Cardiac muscle cell (in vitro differentiated cells and primary cell): Measurements from ENCODE around the gene PANX2. TPM values are rescaled to one million over a fixed set of nuclear protein-coding genes. Genes with fewer than 3 reads are reported as not detected.

Experiments used
- DNase-seq, 2 donors: peaks; one replicate each; pipeline versions ENCODE4 v3.0.0 to v3.0.0-alpha.2; 2010 to 2017; ENCODE audit warnings: low read depth in 1 of 2, low spot score in 1 of 2
- H3K27ac ChIP-seq: fragments of 200-600 bp; sonication (generic); 2 replicates; pipeline ENCODE4 v1.5.1; 2016
- H3K27me3 ChIP-seq: fragments of 200-600 bp; sonication (generic); 2 replicates; pipeline ENCODE4 v1.6.0; 2016; ENCODE audit warnings: control low read depth
- H3K36me3 ChIP-seq: fragments of 200-600 bp; sonication (generic); 2 replicates; pipeline ENCODE4 v1.5.1; 2016; ENCODE audit warnings: control low read depth
- H3K4me1 ChIP-seq: fragments of 200-600 bp; sonication (generic); 2 replicates; pipeline ENCODE4 v1.8.1; 2017; ENCODE audit warnings: low read depth, mild to moderate bottlenecking, mixed run types
- H3K4me3 ChIP-seq: fragments of 200-600 bp; sonication (generic); 2 replicates; pipeline ENCODE4 v1.5.1; 2016; ENCODE audit warnings: mild to moderate bottlenecking
- H3K9me3 ChIP-seq: fragments of 200-600 bp; sonication (generic); 2 replicates; pipeline ENCODE4 v1.5.1; 2017; ENCODE audit warnings: low read depth, mild to moderate bottlenecking, control low read depth
- CTCF ChIP-seq: IDR thresholded peaks from 2 replicates; pipeline ENCODE4 v1.5.1; 2012; ENCODE audit warnings: low read depth, mild to moderate bottlenecking, low read length
- polyA plus RNA-seq: library from polyadenylated mRNA; unstranded; fragments of >200 nt; fragmentation: Nextera tagmentation; extraction: Ambion mirVana; gene quantifications from 2 replicates; pipeline ENCODE4 v1.2.1, GENCODE V29; 2016
- total RNA-seq: library from RNA; depleted of rRNA; stranded (reverse); fragments of >200 nt; gene quantifications from 2 replicates; pipeline ENCODE4 v1.2.3, GENCODE V29; 2016

Gene PANX2
- total and polyA plus RNA-seq, 2 experiments from 2014 or later: 6.9 to 30.9 TPM

- TF ChIP-seq CTCF: no peak
- peak overlapping the region; percentile 55 for H3K4me3 ChIP-seq
- H3K27me3 ChIP-seq: no peaks in the 10 kb centered on the region
- peak overlapping the region; percentile 57 for H3K27ac ChIP-seq
- H3K4me1 ChIP-seq: peaks cover 38% of the 10 kb centered on the region
- DNase-seq: peak in 1 of 2 donors; percentile 18
- no peaks in the 10 kb centered on the region for H3K36me3 ChIP-seq
- no peaks in the 10 kb centered on the region for H3K9me3 ChIP-seq
These were observed 16.4 kb downstream of the PANX2 start for GRCh38 chr22:50186761-50187523.

GRCh38 chr22:50188356-50188755 lies 17.8 kb downstream of the PANX2 start:
- H3K4me1 ChIP-seq: peaks cover 38% of the 10 kb centered on the region
- H3K36me3 ChIP-seq: no peaks in the 10 kb centered on the region
- TF ChIP-seq CTCF: no peak
- no peak for DNase-seq
- H3K4me3 ChIP-seq: no peak overlapping the region
- H3K27ac ChIP-seq: peak overlapping the region; percentile 13
- H3K27me3 ChIP-seq: no peaks in the 10 kb centered on the region
- H3K9me3 ChIP-seq: no peaks in the 10 kb centered on the region

GRCh38 chr22:50189184-50189848 lies 18.8 kb downstream of the PANX2 start:
- no peak for DNase-seq
- TF ChIP-seq CTCF: no peak
- no peaks in the 10 kb centered on the region for H3K36me3 ChIP-seq
- peaks cover 31% of the 10 kb centered on the region for H3K4me1 ChIP-seq
- no peaks in the 10 kb centered on the region for H3K27me3 ChIP-seq
- no peaks in the 10 kb centered on the region for H3K9me3 ChIP-seq
- peak overlapping the region; percentile 93 for H3K27ac ChIP-seq
- H3K4me3 ChIP-seq: no peak overlapping the region

- no peak for DNase-seq
- Histone ChIP-seq H3K4me3 (no peak overlapping the region), H3K9me3 (no peaks in the 10 kb centered on the region), H3K4me1 (peaks cover 29% of the 10 kb centered on the region), H3K27ac (peak overlapping the region; percentile 93), H3K36me3 (no peaks in the 10 kb centered on the region), H3K27me3 (no peaks in the 10 kb centered on the region)
- no peak for TF ChIP-seq CTCF
These were observed 19.3 kb downstream of the PANX2 start for GRCh38 chr22:50189849-50190181.

- Histone ChIP-seq H3K4me1 (peaks cover 29% of the 10 kb centered on the region), H3K4me3 (no peak overlapping the region), H3K9me3 (no peaks in the 10 kb centered on the region), H3K27me3 (no peaks in the 10 kb centered on the region), H3K27ac (peak overlapping the region; percentile 93), H3K36me3 (no peaks in the 10 kb centered on the region)
- TF ChIP-seq CTCF: peak; percentile 32
- DNase-seq: peak; percentile 43 to 50
These were observed 19.8 kb downstream of the PANX2 start for GRCh38 chr22:50190182-50190940.
